HG02970 (cell line): Measurements from ENCODE around the gene LASP1NB.
"Not testable (repeated sequence)": the region's sequence is repeated elsewhere in the genome, so short reads cannot be mapped to it uniquely, and the experiment has no call there.

Source experiments
- ATAC-seq: cut with Tn5 transposase; IDR thresholded peaks from one replicate; pipeline ENCODE4 v1.9.1; 2021; ENCODE audit warnings: mild to moderate bottlenecking, moderate library complexity, moderate number of reproducible peaks; ENCODE audit not compliant: unreplicated experiment, low FRiP score

LASP1NB gene

DNA sequence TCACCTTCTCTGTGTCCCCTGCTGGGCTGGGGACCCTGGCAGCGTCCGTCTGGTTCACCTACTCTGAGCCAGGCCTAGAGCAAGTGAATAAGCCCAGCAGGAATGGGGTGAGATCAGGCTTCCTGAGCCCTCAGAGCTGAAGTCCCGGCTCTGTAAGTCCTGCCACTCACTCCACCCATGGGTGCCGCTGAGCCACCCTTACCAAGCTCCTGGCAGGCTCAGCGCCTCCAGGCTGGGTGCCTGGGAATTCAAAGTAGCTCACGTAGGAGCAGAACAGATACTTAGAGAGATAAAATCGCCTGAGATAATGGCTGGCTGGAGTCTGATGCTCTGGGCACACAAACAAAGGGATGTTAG is 9.8 kb upstream of the LASP1NB start:
- no peak for ATAC-seq

DNA sequence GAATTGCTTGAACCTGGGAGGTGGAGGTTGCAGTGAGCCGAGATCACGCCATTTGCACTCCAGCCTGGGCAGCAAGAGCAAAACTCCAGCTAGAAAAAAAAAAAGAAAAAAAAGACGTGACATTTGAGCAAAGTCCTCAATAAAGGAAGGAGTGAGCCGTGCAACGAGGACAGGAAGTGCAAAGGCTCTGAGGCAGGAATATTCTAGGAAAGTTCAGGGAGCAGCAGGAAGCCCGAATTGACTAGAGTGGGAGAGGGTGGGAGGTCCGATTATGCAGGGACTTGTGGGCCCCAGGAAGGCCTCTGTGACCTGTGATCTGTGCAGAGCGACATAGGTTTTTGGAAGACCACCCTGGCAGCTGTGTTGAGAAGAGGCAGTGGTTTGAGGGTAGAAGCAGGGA is 8.6 kb upstream of the LASP1NB start:
- no peak for ATAC-seq

DNA sequence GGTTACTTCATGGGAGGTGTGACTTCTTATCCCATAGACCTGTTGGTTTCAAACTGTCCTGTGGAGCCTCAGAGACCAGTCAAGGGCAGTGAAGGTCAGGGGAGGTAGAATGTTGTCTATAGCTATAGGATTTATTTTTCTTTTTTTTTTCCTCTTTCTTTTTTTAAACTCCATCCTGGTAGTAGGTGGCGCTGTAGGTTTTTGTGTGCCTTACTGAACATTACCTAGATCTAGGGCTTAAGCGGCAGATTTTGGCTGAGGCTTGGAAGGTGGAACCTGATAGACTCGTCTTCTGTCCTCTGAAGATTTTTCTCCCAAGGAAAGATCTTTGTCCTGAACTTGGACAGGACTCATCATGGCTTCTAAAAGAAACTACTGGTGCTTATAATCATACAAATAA is 8.2 kb upstream of the LASP1NB start:
- ATAC-seq: no peak

DNA sequence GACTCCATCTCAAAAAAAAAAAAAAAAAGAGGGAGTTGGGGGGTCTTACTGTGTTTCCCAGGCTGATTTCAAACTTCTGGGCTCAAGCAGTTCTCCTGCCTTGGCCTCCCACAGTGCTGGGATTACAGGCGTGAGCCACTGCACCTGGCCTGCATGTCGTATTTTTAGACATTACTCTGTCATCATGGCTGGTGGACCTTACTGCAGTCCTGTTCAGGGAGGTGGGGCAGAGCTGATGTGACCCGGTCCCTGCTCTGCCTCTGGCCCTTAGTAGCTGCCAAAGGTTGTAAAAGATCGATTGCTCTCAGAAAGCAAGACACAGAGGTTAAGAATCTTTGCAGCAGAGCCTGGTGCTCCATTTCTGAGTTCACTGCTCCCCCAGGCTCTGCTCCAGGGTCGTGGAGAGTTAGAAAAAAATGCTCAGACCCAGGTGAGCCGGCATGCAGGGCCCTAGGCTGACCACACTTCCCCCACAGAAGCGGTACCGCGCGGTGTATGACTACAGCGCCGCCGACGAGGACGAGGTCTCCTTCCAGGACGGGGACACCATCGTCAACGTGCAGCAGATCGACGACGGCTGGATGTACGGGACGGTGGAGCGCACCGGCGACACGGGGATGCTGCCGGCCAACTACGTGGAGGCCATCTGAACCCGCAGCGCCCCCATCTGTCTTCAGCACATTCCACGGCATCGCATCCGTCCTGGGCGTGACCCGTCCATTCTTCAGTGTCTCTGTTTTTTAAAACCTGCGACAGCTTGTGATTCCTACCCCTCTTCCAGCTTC is 7.1 kb upstream of the LASP1NB start:
- no peak for ATAC-seq

DNA sequence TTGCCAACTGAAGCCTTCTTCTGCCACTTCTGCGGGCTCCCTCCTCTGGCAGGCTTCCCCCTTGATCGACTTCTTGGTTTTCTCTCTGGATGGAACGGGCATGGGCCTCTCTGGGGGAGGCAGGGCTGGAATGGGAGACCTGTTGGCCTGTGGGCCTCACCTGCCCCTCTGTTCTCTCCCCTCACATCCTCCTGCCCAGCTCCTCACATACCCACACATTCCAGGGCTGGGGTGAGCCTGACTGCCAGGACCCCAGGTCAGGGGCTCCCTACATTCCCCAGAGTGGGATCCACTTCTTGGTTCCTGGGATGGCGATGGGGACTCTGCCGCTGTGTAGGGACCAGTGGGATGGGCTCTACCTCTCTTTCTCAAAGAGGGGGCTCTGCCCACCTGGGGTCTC is 6.5 kb upstream of the LASP1NB start:
- no peak for ATAC-seq

DNA sequence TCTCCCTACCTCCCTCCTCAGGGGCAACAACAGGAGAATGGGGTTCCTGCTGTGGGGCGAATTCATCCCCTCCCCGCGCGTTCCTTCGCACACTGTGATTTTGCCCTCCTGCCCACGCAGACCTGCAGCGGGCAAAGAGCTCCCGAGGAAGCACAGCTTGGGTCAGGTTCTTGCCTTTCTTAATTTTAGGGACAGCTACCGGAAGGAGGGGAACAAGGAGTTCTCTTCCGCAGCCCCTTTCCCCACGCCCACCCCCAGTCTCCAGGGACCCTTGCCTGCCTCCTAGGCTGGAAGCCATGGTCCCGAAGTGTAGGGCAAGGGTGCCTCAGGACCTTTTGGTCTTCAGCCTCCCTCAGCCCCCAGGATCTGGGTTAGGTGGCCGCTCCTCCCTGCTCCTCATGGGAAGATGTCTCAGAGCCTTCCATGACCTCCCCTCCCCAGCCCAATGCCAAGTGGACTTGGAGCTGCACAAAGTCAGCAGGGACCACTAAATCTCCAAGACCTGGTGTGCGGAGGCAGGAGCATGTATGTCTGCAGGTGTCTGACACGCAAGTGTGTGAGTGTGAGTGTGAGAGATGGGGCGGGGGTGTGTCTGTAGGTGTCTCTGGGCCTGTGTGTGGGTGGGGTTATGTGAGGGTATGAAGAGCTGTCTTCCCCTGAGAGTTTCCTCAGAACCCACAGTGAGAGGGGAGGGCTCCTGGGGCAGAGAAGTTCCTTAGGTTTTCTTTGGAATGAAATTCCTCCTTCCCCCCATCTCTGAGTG is 5.9 kb upstream of the LASP1NB start:
- no peak for ATAC-seq

DNA sequence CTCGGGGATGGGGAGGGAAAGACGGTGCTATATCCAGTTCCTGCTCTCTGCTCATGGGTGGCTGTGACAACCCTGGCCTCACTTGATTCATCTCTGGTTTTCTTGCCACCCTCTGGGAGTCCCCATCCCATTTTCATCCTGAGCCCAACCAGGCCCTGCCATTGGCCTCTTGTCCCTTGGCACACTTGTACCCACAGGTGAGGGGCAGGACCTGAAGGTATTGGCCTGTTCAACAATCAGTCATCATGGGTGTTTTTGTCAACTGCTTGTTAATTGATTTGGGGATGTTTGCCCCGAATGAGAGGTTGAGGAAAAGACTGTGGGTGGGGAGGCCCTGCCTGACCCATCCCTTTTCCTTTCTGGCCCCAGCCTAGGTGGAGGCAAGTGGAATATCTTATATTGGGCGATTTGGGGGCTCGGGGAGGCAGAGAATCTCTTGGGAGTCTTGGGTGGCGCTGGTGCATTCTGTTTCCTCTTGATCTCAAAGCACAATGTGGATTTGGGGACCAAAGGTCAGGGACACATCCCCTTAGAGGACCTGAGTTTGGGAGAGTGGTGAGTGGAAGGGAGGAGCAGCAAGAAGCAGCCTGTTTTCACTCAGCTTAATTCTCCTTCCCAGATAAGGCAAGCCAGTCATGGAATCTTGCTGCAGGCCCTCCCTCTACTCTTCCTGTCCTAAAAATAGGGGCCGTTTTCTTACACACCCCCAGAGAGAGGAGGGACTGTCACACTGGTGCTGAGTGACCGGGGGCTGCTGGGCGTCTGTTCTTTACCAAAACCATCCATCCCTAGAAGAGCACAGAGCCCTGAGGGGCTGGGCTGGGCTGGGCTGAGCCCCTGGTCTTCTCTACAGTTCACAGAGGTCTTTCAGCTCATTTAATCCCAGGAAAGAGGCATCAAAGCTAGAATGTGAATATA is 4.8 kb upstream of the LASP1NB start:
- no peak for ATAC-seq

DNA sequence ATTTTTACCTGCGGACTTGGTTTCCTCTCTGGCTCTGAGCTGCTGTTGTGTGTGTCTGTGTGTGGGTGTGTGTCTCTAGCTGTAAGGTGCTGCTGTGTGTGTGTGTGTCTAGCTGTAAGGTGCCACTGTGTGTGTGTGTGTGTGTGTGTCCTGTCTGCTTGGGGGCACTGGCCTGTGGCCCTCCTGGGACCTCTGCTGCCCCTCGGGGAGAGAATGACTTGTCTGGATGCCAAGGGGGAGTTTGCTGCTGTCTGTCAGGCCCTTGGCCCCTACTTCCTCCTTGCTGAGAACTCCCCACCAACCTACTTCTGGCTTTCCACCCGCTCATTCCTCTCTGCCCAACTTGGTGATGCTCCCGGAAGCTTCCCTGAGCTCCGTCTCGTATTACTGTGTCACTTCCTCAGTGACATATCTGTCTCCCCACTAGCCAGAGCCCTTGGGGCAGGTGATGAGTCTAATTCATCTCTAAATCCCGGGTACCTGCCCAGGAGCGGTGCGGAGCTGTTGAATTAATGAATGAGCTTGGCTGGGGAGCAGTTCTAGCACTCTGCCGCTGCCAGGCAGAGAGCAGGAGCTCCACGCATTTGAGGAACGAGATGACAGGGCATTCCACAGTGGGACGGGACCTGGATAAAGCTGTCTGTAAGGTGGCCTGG is 3.5 kb upstream of the LASP1NB start:
- no peak for ATAC-seq

DNA sequence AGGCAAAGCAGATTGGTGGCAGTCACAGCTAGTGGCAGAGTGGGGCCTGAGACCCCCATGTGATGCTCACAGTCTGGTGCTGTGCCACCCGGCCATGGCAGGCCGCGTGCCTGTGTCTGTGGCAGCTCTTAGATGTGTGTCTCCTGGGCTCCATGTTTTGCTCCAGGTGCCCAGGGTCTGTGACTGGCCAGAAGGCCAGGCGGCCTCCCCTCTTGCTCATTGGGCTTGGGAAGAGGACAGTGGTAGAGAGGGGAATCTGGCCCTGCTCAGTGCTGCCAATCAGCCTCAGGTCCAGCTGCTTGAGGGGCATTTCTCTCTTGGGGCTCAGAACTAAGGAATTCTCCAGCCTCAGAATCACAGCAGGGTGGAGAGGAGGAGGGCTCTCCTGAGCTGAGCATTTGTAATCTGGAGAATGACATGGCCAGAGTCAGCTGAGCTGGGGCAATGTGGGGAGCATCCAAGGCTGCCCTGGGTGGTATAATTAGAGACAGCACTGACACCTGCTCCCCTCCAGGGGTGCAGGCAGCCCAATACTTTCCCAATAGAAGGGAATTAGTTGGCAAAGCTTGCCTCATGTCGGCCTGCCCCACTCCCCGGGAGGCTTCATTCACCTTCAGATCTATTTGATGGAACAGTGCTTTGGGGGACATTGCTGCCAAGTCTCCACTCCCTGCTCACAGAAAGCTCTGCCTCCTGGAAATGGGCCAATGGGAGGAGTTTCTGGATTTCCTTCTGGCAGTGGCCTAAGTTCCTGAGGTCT is 2.7 kb upstream of the LASP1NB start:
- no peak for ATAC-seq

DNA sequence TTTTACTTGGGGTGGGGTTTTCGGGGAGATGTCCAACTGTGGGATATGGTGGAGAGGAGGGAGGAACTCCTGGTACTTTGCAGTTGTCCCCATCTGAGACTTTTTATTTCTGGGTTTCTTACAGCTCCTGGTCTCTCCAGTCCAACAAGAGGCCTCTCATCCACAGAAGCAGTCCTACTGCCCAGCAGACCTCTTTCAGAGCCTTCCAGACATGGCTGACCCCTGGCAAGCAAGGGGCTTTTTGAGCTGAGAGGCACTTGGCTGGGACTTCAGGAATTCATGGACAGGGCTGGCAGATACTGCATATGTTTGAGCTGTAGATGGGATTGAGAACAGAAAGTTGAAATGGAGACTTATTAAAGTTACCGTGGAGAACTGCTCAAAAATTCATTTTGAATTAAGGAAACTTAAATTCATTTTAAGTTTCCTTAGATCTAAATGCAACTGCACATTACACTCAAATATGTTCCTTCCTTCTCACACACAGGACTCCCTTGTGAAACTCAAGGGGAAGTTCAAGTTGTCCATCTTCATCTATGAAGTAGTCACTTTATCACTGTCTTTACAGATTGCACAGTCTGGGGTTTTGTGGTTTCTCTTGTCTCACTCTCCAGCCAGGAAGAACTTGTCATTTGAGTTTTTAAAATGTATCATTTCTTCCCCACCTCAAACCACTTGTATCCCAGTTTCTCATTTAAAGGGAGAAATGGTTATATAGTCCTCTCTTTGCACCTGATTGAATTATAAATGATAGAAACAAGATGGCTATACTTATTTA is 1.1 kb downstream of the LASP1NB start:
- no peak for ATAC-seq

DNA sequence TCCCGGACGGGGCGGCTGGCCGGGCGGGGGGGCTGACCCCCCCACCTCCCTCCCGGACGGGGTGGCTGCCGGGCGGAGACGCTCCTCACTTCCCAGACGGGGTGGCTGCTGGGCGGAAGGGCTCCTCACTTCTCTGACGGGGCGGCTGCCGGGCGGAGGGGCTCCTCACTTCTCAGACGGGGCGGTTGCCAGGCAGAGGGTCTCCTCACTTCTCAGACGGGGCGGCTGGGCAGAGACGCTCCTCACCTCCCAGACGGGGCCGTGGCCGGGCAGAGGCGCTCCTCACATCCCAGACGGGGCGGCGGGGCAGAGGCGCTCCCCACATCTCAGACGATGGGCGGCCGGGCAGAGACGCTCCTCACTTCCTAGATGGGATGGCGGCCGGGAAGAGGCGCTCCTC is 5.4 kb downstream of the LASP1NB start:
- ATAC-seq: not testable (repeated sequence)

DNA sequence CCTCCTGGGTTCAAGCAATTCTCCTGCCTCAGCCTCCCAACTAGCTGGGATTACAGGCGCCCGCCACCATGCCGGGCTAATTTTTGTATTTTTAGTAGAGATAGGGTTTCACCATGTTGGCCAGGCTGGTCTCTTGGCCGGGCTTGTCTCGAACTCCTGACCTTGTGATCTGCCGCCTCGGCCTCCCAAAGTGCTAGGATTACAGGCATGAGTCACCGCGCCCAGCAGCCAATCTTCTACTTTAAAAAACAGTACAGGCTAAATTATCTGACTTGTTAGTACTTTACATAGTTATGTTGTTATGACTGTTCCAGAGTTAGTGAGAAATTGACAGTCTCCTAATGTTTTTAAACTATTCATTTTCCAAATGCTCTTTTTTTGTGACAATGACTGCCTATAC is 8.5 kb downstream of the LASP1NB start:
- ATAC-seq: not testable (repeated sequence)

DNA sequence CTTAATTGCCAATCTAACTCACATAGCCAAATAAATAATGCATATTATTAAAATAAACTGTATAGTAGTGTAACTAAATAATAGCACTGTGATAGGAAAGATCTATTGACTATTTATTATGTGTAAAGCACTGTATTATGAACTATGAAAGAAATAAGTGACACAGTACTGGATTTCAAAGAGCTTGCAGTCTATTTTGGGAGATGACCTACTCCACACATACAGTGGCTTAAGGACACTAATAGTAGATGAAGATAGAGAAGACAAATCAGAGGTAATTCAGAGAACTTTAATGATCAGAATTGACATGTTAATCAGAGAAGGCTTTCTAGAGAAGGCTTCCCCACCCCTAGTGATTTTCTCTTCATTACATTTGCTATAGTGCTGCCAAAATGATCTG is 14.6 kb downstream of the LASP1NB start:
- ATAC-seq: no peak

DNA sequence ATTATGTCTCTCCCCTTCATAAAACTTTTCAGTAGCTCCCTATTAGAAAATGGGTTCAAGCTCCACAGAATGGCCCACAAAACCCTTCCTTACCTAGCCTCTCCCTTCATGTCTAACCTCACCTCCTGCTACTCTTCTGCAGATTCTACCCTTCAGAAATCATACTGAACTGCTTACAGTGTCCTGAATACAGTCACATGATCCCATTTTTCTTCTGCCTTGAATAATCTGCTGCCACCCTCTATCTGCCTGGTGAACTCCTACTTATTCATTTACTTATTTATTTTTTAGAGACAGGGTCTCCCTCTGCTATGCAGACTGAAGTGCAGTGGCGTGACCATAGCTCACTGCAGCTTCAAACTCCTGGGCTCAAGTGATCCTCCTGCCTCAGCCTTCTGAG is 15.0 kb downstream of the LASP1NB start:
- ATAC-seq: no peak

DNA sequence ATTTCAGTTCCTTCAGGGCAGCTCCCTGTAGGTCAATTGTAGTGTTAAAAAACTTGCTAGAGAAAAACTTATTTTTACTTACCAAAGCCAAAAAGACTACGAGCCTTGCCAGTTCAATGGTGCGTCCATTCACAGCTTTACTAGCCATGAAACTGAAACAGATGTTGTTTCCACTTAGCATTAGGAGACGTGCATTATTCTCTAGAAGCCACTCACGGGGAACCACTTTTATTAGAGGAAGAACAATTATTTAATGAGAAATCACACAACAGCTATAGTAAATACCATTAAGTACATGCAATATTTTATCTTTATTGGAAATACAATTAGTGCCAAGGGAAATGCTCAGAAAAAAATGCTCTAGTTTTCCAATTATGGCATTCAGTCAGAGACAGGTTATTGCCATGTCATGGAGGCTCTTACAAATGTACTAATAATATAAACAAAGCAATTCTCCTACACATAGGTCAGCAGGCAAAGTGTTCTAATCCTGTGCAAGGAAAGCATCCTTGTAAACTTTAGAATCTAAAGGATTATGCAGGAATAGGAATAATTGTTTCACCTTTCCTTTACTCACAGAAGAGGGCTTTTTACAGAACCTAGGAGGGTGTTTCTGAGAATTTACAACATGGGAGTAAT is 17.4 kb downstream of the LASP1NB start:
- no peak for ATAC-seq

DNA sequence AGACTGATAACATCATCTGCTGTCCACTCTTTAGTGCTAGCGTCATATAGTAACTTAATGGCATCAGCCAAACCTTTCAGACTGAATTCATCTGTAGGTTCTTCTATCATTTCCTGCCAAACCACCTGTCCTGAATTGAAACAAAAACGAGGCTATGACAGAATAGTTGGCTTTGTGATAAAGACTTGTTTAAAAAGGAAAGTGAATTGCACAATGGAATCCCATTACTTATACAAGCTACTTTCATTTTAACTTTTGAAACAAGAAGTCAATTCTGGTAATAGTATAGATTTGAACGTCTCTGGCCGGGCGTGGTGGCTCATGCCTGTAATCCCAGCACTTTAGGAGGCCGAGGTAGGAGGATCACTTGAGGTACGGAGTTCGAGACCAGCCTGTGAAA is 18.2 kb downstream of the LASP1NB start:
- ATAC-seq: no peak

DNA sequence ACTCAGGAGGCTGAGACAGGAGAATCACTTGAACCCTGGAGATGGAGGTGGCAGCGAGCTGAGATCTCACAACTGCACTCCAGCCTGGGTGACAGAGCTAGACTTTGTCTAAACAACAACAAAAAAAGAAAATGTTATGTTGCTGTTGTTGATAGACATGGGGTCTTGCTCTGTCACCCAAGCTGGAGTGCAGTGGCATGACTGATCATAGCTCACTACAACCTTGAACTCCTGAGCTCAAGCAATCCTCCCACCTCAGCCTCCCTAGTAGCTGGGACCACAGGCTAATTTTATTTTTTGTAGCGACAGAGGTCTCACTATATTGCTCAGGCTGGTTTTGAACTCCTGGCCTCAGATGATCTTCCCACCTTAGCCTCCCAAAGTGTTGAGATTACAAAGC is 21.8 kb downstream of the LASP1NB start:
- ATAC-seq: no peak

DNA sequence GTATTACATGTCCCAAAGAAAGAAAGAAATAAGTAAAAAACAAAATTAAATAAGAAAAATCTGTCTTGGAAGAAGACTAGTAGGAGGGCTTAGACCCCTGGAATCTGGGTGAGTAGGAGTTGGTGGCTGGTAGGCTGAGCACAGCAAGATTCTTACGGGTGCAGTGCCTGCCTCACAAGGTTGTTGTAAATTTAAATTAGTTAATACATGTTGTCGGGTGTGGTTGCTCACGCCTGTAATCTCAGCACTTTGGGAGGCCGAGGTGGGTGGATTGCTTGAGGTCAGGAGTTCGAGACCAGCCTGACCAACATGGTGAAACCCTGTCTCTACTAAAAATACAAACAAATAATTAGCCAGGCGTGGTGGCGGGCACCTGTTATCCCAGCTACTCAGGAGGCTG is 28.4 kb downstream of the LASP1NB start:
- ATAC-seq: not testable (repeated sequence)

DNA sequence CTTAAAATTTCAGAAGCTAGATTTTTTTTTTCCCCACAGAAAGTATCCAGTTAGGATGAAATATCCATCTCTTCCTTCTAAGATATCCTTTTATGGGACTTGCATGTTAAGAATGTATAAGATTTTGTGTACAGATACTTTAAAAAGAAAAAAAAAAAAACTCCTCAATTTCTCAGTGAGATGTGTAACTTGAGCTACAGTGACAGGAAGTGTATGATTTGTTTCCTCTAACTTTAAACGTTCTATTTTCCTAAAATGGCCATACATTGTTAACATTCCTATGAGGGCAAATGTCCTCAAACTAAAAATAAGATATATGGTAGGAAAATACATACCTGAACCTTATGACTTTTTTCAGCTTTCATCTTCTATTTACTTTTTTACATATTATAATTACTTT is 32.9 kb downstream of the LASP1NB start:
- no peak for ATAC-seq
